Caco-2 (cell line): Measurements from ENCODE around the gene TEC. TPM values are rescaled to one million over a fixed set of nuclear protein-coding genes. Genes with fewer than 3 reads are reported as not detected.

Experiments
- BruUV-seq: library from RNA; stranded (reverse); fragments of 400-500 nt; replicated peaks from 2 replicates; lab custom pipeline; 2021; lab: Mats Ljungman, UMichigan
- CTCF ChIA-PET: fragments of 300-600 bp; sonication (Branson Sonifier 250); formaldehyde crosslinking; loops from one replicate; lab custom pipeline; 2022; ENCODE audit warnings: antibody characterized with exemption; lab: Charles Lee
- POLR2A ChIA-PET: fragments of 300-600 bp; sonication (Branson Sonifier 250); formaldehyde crosslinking; loops from one replicate; lab custom pipeline; 2022; ENCODE audit warnings: antibody characterized with exemption; lab: Charles Lee
- DNase-seq, 2 experiments: peaks; one replicate each; pipeline versions ENCODE4 v3.0.0 to v3.0.0-alpha.2; 2020 to 2022
- H3K27me3 ChIP-seq: replicated peaks from 2 replicates; pipeline ENCODE4 v1.6.0; 2011; ENCODE audit warnings: low read length; ENCODE audit not compliant: control insufficient read depth, insufficient read depth
- H3K36me3 ChIP-seq: 2 replicates; pipeline ENCODE4 v1.5.1; 2011; ENCODE audit warnings: low read length; ENCODE audit not compliant: control insufficient read depth, insufficient read depth
- H3K4me1 ChIP-seq: fragments of 250-450 bp; sonication (Bioruptor Pico); 2 replicates; pipeline ENCODE4 v1.5.1; 2020; ENCODE audit warnings: mild to moderate bottlenecking
- H3K4me3 ChIP-seq: 2 replicates; pipeline ENCODE4 v1.5.1; 2011; ENCODE audit warnings: low read depth, mild to moderate bottlenecking, control low read depth, low read length
- H3K9me3 ChIP-seq: fragments of 250-450 bp; sonication (Bioruptor Pico); 2 replicates; pipeline ENCODE4 v1.5.1; 2020; ENCODE audit warnings: mild to moderate bottlenecking, moderate library complexity
- H3K27ac Mint-ChIP-seq: one replicate; pipeline ENCODE4 v1.8.0; 2022; ENCODE audit warnings: mixed read lengths; ENCODE audit not compliant: unreplicated experiment
- H3K27me3 Mint-ChIP-seq: one replicate; pipeline ENCODE4 v1.8.0; 2022; ENCODE audit warnings: mixed read lengths; ENCODE audit not compliant: insufficient read depth, unreplicated experiment
- H3K36me3 Mint-ChIP-seq: one replicate; pipeline ENCODE4 v1.8.0; 2022; ENCODE audit warnings: mild to moderate bottlenecking, mixed read lengths; ENCODE audit not compliant: insufficient read depth, unreplicated experiment
- H3K4me1 Mint-ChIP-seq: one replicate; pipeline ENCODE4 v1.8.0; 2022; ENCODE audit warnings: low read depth, mixed read lengths; ENCODE audit not compliant: unreplicated experiment
- H3K4me3 Mint-ChIP-seq: one replicate; pipeline ENCODE4 v1.8.0; 2022; ENCODE audit warnings: mild to moderate bottlenecking, moderate library complexity, mixed read lengths; ENCODE audit not compliant: unreplicated experiment
- H3K9me3 Mint-ChIP-seq: one replicate; pipeline ENCODE4 v1.8.0; 2022; ENCODE audit warnings: mixed read lengths; ENCODE audit not compliant: unreplicated experiment
- intact Hi-C: fragments of 100-400 bp; cut with micrococcal nuclease; formaldehyde crosslinking; loops from one replicate; pipeline ENCODE4 v1.10.0; 2022; ENCODE audit not compliant: unreplicated experiment
- total RNA-seq: library from RNA; stranded (reverse); gene quantifications from 2 replicates; pipeline ENCODE4 v1.2.3, GENCODE V29; 2022
- TF ChIP-seq, protein P1 (sequence below), 2 experiments: fragments of 200-600 bp in 1 of 2; IDR thresholded peaks; 1 replicate in 1 of 2; 2 replicates in 1 of 2; pipeline versions ENCODE4 v1.5.1 to v1.8.0; 2011 to 2022; ENCODE audit warnings: antibody characterized with exemption in 1 of 2, control low read depth in 1 of 2, inconsistent platforms in 1 of 2, low read depth in 1 of 2, low read length in 1 of 2, mild to moderate bottlenecking in 1 of 2, moderate library complexity in 1 of 2; ENCODE audit not compliant: insufficient read depth in 1 of 2, severe bottlenecking in 1 of 2, unreplicated experiment in 1 of 2

Gene TEC
- total RNA-seq, 1 experiment from 2014 or later, result 2.0 TPM

DNA sequence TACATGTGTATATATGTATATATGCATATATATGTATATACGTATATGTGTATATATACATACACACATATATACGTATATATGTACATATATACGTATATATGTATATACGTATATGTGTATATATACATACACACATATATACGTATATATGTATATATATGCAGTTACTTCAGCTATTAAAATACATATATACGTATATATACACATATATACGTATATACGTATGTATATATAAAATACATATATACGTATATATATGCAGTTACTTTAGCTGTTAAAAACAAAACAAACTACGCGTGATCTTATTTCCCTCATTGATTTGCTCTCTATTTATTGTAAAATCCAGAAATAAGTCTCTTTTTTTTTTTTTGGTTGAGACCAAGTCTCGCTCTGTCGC lies 149.5 kb downstream of the TEC start:
- Mint-ChIP-seq H3K27ac (no peak overlapping the region), H3K4me1 (peaks cover 6% of the 10 kb centered on the region), H3K9me3 (peaks cover 9% of the 10 kb centered on the region), H3K4me3 (no peak overlapping the region), H3K27me3 (no peaks in the 10 kb centered on the region), H3K36me3 (no peaks in the 10 kb centered on the region)
- H3K4me1 ChIP-seq, result no peaks in the 10 kb centered on the region
- no peaks in the 10 kb centered on the region for H3K36me3 ChIP-seq
- BruUV-seq, result no TSS peak
- CTCF ChIA-PET, result interaction anchor here (0.5 kb wide), 1 partner anchor 326 kb away, joined by 4 read pairs; no protein-coding TSS in a partner anchor
- POLR2A ChIA-PET, result no interaction called here
- DNase-seq, result no peak
- no peaks in the 10 kb centered on the region for H3K9me3 ChIP-seq
- H3K27me3 ChIP-seq, result no peaks in the 10 kb centered on the region
- TF ChIP-seq, protein P1, sequence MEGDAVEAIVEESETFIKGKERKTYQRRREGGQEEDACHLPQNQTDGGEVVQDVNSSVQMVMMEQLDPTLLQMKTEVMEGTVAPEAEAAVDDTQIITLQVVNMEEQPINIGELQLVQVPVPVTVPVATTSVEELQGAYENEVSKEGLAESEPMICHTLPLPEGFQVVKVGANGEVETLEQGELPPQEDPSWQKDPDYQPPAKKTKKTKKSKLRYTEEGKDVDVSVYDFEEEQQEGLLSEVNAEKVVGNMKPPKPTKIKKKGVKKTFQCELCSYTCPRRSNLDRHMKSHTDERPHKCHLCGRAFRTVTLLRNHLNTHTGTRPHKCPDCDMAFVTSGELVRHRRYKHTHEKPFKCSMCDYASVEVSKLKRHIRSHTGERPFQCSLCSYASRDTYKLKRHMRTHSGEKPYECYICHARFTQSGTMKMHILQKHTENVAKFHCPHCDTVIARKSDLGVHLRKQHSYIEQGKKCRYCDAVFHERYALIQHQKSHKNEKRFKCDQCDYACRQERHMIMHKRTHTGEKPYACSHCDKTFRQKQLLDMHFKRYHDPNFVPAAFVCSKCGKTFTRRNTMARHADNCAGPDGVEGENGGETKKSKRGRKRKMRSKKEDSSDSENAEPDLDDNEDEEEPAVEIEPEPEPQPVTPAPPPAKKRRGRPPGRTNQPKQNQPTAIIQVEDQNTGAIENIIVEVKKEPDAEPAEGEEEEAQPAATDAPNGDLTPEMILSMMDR (IDR thresholded peaks at IDR 0.05; ENCODE audit: insufficient read depth in 1 of 2, low read depth in 1 of 2, low read length in 1 of 2, severe bottlenecking in 1 of 2, unreplicated experiment in 1 of 2), result no peak
- intact Hi-C loops, result no loop called here
- no peak overlapping the region for H3K4me3 ChIP-seq

DNA sequence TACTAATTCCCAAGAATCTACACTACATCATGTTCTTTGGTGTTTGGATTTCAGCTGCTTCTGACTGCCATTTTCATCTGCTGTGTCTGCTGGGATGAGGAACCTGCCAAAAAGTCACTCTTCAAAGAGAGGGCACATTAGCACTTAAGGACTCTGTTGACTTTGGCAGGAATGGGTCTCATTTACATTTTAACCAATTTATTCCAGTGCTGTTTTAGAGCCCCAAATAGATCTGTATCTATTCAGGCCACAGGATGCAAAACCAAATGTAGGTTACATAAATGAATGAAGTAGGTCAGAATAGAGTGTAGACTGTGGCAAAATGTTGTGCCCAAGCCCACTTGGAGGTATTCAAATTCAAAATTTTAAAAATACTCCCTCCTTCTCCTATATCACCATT lies 150.0 kb downstream of the TEC start:
- CTCF ChIA-PET, result no interaction called here
- no peak overlapping the region for H3K4me3 Mint-ChIP-seq
- TF ChIP-seq, protein P1 (IDR thresholded peaks at IDR 0.05; ENCODE audit: insufficient read depth in 1 of 2, low read depth in 1 of 2, low read length in 1 of 2, severe bottlenecking in 1 of 2, unreplicated experiment in 1 of 2), result no peak
- POLR2A ChIA-PET, result no interaction called here
- H3K9me3 Mint-ChIP-seq, result peaks cover 9% of the 10 kb centered on the region
- H3K4me1 ChIP-seq, result no peaks in the 10 kb centered on the region
- intact Hi-C loops, result no loop called here
- DNase-seq, result no peak
- BruUV-seq, result no TSS peak
- H3K4me3 ChIP-seq, result no peak overlapping the region
- no peaks in the 10 kb centered on the region for H3K36me3 ChIP-seq
- H3K9me3 ChIP-seq, result no peaks in the 10 kb centered on the region
- H3K4me1 Mint-ChIP-seq, result peaks cover 6% of the 10 kb centered on the region
- H3K27me3 Mint-ChIP-seq, result no peaks in the 10 kb centered on the region
- no peaks in the 10 kb centered on the region for H3K27me3 ChIP-seq
- H3K36me3 Mint-ChIP-seq, result no peaks in the 10 kb centered on the region
- H3K27ac Mint-ChIP-seq, result no peak overlapping the region

DNA sequence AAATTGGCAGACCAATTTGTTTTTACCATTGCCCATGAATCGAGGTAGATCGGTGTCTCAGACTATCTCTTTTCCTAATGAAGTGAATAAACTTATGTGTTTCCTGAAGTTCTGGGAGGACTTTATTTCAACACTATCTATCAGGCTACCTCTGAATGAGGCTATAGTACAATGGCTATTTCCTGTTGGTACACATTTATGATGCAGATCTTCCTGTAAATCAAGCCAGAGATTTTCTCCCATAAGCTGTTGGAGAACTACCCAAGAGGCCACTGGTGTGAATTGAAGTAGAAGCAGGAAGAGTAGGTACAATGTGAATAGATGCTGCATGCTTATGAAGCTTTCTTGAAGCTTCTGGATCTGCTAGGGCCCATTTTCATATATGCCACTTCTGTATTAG lies 151.6 kb downstream of the TEC start:
- ChIA-PET CTCF (no interaction called here), POLR2A (no interaction called here)
- no TSS peak for BruUV-seq
- DNase-seq, result no peak
- Mint-ChIP-seq H3K9me3 (peaks cover 9% of the 10 kb centered on the region), H3K27me3 (no peaks in the 10 kb centered on the region), H3K36me3 (no peaks in the 10 kb centered on the region), H3K4me3 (no peak overlapping the region), H3K27ac (peak overlapping the region; percentile 18), H3K4me1 (peaks cover 7% of the 10 kb centered on the region)
- TF ChIP-seq, protein P1 (IDR thresholded peaks at IDR 0.05; ENCODE audit: insufficient read depth in 1 of 2, low read depth in 1 of 2, low read length in 1 of 2, severe bottlenecking in 1 of 2, unreplicated experiment in 1 of 2), result no peak
- no peaks in the 10 kb centered on the region for H3K4me1 ChIP-seq
- H3K4me3 ChIP-seq, result no peak overlapping the region
- no peaks in the 10 kb centered on the region for H3K36me3 ChIP-seq
- intact Hi-C loops, result no loop called here
- no peaks in the 10 kb centered on the region for H3K27me3 ChIP-seq
- no peaks in the 10 kb centered on the region for H3K9me3 ChIP-seq
